GM18907 (cell line): Measurements from ENCODE around the gene NAAA.
A peak's percentile ranks its signal among the peaks of the same experiment; 100 is the strongest.
"Not testable (repeated sequence)": the region's sequence is repeated elsewhere in the genome, so short reads cannot be mapped to it uniquely, and the experiment has no call there.

Experiments used
- ATAC-seq: cut with Tn5 transposase; IDR thresholded peaks from one replicate; pipeline ENCODE4 v1.9.1; 2021; ENCODE audit warnings: mild to moderate bottlenecking, moderate library complexity; ENCODE audit not compliant: unreplicated experiment

The NAAA gene

DNA sequence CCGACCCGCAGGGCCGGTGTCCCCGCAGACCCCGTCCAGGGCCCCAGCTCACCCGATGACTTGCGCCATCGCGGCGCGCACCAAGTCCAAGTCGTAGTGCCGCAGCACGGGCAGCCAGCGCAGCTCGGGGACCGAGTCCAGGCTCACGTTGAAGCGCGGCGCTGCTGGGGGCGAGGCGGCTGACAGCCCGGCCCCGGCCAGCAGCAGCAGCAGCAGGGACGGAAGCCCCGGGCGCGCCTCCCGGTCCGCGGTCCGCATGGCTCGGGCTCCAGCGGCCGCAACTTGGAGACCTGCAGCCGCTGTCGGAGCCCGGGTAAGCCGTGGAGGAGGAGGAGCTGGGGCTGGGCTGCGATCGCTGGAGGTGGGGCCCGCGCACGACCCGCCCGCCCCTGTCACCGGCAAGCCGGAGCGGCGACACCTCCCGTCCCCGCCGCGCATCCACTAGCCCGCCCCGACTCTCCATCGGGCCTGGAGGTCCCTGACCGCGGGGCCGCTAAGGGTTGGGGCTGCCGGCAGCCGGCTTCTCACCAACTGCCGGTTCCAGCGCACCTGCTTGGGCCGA, at the start of gene NAAA:
NAAA (minus strand) TSS at position 322 of the 562 bp plus-strand sequence; CDS start at position 258, 64 bp downstream.
- ATAC-seq, result peak; percentile 79

DNA sequence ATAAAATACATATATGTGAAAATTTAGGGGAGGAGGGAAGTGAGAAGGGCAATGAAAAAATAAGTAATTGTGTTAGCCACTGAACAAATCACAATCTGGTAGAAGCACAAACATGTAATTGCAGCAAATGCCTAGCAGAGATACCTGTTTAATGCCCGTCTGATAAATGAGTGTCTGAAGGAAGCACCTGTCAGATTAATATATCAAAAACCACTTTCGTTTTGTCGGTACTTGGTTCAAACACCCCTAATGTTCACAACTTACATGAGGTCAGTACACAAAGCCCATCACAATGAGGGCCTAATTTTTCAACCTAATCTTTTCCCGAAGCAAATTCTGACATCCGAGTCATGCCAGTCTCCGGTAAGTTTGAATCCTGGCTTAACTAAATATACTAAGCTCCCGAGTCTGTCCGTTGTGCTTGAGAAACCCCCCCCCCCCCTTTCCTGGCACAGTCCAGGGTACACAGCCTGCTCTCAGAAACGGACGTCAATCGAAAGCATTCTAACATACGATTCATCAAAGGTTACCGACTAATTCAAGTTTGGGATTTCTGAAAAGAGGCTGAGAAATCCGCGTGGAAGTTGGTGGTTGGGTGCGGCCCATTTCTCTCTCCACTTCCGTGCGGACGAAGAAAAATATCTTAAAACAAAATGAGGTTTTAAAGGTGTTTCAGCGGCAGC, 49.2 kb upstream of the NAAA start:
- ATAC-seq, result peak; percentile 4

DNA sequence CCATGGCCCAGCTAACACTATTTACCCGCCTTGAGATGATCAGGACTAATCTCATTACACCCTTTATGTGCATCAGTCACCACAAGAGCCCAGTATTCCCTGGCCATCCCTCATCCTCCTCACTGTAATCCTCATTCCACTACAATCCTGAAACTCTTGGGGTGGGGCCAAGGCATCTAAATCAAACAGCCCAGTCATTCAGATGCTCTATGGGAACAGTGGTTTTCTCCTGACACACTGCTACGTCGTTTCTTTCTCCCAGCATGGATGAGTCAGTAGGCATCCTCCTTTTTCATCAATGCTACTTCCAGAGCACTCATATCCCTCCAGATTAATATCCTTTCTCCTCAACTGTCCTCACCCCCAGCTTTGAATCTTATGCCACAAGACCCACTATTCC, 44.3 kb upstream of the NAAA start:
- no peak for ATAC-seq

- no peak for ATAC-seq
Observed at GRCh38 chr4:75980576-75980975, 39.8 kb upstream of the NAAA start.

DNA sequence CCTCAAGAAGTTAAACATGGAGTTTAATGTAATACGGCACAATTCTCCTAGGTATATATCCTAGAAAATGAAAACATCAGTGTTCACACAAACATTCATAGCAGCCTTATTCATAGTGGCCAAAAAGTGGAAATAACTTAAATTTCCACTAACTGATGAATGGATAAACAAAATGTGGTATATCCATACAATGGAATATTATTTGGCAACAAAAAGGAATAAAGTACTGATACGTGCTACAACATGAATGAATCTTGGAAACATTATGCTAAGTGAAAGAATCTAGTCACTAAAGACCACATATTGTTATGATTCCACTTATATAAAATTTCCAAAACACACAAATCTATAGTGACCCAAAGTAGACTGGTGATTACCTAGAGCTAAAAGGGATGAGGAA, 35.4 kb upstream of the NAAA start:
- ATAC-seq, result no peak

GRCh38 chr4:75973766-75974165, 33.0 kb upstream of the NAAA start:
- no peak for ATAC-seq

DNA sequence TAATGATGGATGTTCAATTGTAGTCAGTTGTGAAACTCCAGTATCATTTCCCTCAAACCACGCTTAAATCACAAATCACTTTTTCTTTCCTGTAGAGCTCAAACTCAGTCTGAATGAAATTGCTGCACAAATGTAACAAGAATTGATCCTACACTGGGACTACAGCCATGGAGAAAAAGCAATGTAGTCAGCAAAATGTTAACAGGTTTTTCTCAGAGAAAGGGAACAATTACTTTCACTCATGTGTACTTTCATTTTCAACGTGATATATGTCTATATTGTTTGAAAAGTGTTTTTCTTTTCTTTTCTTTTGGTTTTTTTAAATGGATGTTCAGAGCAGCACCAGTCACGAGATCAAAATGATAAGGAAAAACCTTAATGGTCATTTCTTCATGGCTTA, 27.3 kb upstream of the NAAA start:
- ATAC-seq, result no peak

GRCh38 chr4:75963558-75963957, 22.7 kb upstream of the NAAA start:
- no peak for ATAC-seq

GRCh38 chr4:75962072-75962471, 21.3 kb upstream of the NAAA start:
- not testable (repeated sequence) for ATAC-seq

GRCh38 chr4:75958546-75958945, 17.7 kb upstream of the NAAA start:
- not testable (repeated sequence) for ATAC-seq

DNA sequence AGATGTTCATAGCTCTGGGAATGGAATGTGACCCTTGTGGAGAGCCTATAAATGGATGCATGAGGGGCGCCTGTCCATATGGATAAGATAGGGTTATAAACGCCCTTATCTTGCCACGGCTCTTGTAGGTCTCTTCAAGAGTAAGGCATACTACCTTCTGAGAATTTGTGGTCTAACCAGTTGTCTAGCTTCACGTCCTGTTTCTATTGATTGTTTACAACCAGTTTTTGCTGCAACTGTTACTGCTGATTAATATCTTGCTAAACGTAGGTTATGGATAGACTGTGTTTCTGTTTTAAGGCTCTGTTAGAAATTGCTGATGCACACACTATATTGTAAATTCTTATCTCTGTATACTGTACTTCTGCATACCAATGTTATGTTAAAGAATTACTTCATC, 14.0 kb upstream of the NAAA start:
- ATAC-seq, result not testable (repeated sequence)

DNA sequence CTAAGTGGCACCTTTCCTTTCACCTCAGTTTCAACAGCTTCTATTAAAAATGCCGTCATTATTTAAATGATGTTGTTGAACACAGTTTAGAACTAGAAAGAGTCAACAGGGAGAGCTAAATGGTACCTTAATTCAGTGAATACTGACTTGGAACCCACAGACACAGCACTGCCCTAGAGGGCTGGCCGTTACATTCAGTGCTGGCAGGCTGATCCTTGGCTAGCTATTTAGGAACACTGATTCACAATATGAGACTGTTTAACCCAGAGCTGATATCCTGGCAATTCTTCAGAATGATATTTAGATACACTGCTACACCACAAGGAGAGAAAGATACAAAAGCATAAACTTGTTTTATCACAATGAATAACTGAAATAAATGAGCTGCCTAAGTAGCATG, 12.7 kb upstream of the NAAA start:
- ATAC-seq, result no peak

GRCh38 chr4:75950213-75950815, 9.5 kb upstream of the NAAA start:
- ATAC-seq, result no peak

GRCh38 chr4:75948822-75949444, 8.1 kb upstream of the NAAA start:
- peak; percentile 75 for ATAC-seq

DNA sequence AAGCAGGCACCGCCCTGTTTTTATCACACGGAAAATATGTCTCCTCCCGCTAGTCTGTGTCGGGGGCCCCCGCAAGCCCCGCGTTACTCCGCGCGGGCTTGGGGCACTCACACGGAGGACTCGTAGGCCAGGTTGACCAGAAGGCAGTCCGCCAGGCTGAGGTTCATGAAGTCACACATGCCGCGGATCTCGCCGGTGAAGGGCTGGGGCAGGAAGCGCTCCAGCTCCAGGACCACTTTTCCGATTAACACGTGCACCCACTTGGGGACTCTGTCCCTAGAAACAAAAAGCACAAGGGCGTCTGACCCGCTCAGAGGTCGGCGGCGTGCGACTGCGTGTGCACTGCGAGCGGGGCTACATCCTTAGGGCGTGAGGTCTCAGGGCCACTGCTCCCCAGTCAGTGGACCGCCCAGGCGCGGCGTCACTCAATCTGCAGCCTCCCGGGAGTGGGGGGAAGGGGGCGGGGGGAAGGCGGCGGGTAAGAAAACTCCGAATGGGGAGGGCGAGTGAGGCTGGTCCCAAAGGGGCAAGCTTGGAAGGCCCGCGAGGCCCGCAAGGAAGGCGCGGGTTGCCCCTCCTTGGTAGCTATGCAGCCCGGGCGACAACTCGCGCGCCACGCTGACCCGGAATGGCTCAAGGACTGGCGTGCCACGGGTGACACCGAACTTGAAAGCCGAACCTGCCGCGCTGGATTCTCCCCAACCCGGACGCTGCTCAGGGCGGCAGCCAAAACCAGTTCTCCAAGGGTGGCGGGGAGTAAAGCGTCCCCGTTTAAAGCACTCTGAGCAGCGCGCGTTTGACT, 722 bp downstream of the NAAA start:
- ATAC-seq, result peak; percentile 77

DNA sequence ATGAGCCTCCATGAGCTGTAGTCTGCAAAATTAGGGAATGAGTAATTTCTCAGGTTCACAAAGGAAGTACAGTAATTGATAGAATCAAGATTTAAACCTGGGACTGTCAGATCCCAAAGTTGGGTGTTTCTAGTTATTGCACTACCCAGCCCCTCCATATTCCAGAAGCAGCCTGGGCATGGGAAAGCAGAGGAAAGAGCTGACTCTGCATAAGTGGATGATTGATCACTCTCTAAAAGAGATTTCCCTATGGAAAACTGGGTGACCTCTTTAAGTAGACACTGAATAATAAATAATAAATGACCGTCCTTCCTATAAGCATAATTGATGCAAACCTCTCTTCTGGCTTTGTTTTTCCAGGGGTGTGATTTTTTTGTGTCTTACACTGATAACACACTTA, 5.2 kb downstream of the NAAA start:
- no peak for ATAC-seq

- no peak for ATAC-seq
Observed at GRCh38 chr4:75930152-75930551, 10.7 kb downstream of the NAAA start.

DNA sequence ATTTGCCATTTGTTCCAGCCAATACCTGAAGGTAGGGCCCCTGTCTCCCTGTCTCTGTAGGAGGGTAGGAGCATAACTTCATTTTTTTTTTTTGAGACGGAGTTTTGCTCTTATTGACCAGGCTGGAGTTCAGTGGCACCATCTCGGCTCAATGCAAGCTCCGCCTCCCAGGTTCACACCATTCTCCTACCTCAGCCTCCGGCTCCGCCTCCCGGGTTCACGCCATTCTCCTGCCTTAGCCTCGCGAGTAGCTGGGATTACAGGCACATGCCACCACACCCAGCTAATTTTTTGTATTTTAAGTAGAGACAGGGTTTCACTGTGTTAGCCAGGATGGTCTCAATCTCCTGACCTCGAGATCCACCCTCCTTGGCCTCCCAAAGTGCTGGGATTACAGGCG, 15.9 kb downstream of the NAAA start:
- not testable (repeated sequence) for ATAC-seq

DNA sequence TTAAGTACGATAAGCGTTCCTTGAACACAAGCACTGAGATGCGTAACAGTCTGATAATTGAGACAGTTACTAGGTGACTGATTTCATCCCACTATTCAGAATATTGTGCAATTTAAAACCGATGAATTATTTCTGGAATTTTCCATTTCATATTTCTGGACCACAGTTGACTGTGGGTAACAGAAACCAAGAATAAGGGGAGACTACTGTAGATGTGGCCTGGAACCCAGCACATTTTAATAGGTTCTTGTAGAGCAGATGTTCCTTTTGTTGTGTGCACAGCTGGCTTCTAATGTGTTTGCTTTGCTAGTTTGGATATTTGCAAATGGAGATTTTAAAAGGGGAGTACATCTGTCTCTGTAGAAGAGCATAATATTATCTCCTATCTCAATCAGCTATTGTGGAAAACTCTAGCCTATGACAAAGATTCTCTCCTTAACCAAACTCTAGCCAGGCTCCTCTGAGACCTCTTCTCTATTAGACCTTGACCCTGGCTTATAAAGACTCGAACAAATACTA, 16.4 kb downstream of the NAAA start:
- no peak for ATAC-seq

GRCh38 chr4:75922588-75922987, 18.2 kb downstream of the NAAA start:
- ATAC-seq, result no peak

DNA sequence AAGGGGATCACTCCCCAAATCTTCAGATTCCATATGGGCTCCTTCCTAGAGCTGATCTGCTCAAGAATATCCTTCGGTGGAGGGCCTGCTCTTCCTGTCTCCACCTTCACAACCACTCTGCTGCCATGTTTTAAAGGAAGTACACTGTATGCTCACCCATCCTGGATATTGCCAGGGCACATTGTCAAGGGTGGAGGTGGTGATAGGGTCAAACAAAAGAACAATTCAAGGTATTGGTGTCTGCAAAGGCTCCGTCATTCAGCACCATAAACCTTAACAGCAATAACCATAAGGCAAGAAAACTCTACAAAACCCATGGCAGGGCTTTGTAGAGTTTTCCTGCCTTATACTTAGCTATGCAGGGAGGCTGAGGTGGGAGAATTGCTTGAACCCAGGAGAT, 18.9 kb downstream of the NAAA start:
- no peak for ATAC-seq
